Activated CD8-positive, alpha-beta T cell treated with anti-CD3 and anti-CD28 coated beads for 36 hours (primary cell): Measurements from ENCODE around the gene CALCA. TPM values are rescaled to one million over a fixed set of nuclear protein-coding genes. Genes with fewer than 3 reads are reported as not detected.

Experiments used
- ATAC-seq: fragments of 200-7000 bp; cut with Tn5 transposase; one replicate; pipeline ENCODE4 v1.10.0; 2021; ENCODE audit warnings: mild to moderate bottlenecking, moderate library complexity
- CTCF ChIA-PET: fragments of 350-600 bp; sonication (Branson Sonifier 250); formaldehyde crosslinking; loops from one replicate; lab custom pipeline; 2021; ENCODE audit warnings: antibody characterized with exemption; lab: Charles Lee
- POLR2A ChIA-PET: fragments of 350-600 bp; sonication (Branson Sonifier 250); formaldehyde crosslinking; loops from one replicate; lab custom pipeline; 2021; ENCODE audit warnings: antibody characterized with exemption; lab: Charles Lee
- DNase-seq: peaks from one replicate; pipeline ENCODE4 v3.0.0-alpha.2; 2020
- H3K27ac Mint-ChIP-seq: one replicate; pipeline ENCODE4 v1.8.0; 2021; ENCODE audit warnings: mild to moderate bottlenecking, mixed read lengths
- H3K27me3 Mint-ChIP-seq: one replicate; pipeline ENCODE4 v1.8.0; 2021; ENCODE audit warnings: mixed read lengths
- H3K36me3 Mint-ChIP-seq: one replicate; pipeline ENCODE4 v1.8.0; 2021; ENCODE audit warnings: low read depth, mixed read lengths
- H3K4me1 Mint-ChIP-seq: one replicate; pipeline ENCODE4 v1.8.0; 2021; ENCODE audit warnings: low read depth, mixed read lengths
- H3K4me3 Mint-ChIP-seq: one replicate; pipeline ENCODE4 v1.8.0; 2021; ENCODE audit warnings: mild to moderate bottlenecking, moderate library complexity, mixed read lengths
- H3K9me3 Mint-ChIP-seq: one replicate; pipeline ENCODE4 v1.8.0; 2021; ENCODE audit warnings: mixed read lengths
- intact Hi-C: fragments of 100-400 bp; cut with micrococcal nuclease; formaldehyde crosslinking; loops from one replicate; pipeline ENCODE4 v1.10.0; 2022
- total RNA-seq, 2 experiments: library from RNA; stranded (reverse); gene quantifications; one replicate each; pipeline ENCODE4 v1.2.3, GENCODE V29; 2021
- TF ChIP-seq, protein P1 (sequence below): fragments of 200-600 bp; IDR thresholded peaks from one replicate; pipeline ENCODE4 v1.8.0; 2022; ENCODE audit warnings: antibody characterized with exemption, mild to moderate bottlenecking

The CALCA gene
- total RNA-seq, 2 experiments from 2014 or later: not detected

GRCh38 chr11:14975252-14975587 lies 3.1 kb upstream of the CALCA start:
- ChIA-PET POLR2A (interaction anchor here (0.7 kb wide), 1 partner anchor 135 kb away, joined by 3 read pairs; no protein-coding TSS in a partner anchor), CTCF (interaction anchor here (0.8 to 5.4 kb wide), 27 partner anchors 9 to 390 kb away, joined by 3 to 114 read pairs (median 7); partner anchors contain the start of gene CALCB)
- H3K27ac Mint-ChIP-seq: no peak overlapping the region
- H3K4me3 Mint-ChIP-seq: peak overlapping the region; percentile 67
- no peak for DNase-seq
- intact Hi-C loops: no loop called here
- H3K36me3 Mint-ChIP-seq: no peaks in the 10 kb centered on the region
- ATAC-seq: no peak
- H3K27me3 Mint-ChIP-seq: peaks cover 60% of the 10 kb centered on the region
- H3K4me1 Mint-ChIP-seq: peaks cover 34% of the 10 kb centered on the region
- no peaks in the 10 kb centered on the region for H3K9me3 Mint-ChIP-seq
- TF ChIP-seq, protein P1, sequence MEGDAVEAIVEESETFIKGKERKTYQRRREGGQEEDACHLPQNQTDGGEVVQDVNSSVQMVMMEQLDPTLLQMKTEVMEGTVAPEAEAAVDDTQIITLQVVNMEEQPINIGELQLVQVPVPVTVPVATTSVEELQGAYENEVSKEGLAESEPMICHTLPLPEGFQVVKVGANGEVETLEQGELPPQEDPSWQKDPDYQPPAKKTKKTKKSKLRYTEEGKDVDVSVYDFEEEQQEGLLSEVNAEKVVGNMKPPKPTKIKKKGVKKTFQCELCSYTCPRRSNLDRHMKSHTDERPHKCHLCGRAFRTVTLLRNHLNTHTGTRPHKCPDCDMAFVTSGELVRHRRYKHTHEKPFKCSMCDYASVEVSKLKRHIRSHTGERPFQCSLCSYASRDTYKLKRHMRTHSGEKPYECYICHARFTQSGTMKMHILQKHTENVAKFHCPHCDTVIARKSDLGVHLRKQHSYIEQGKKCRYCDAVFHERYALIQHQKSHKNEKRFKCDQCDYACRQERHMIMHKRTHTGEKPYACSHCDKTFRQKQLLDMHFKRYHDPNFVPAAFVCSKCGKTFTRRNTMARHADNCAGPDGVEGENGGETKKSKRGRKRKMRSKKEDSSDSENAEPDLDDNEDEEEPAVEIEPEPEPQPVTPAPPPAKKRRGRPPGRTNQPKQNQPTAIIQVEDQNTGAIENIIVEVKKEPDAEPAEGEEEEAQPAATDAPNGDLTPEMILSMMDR: no peak

- TF ChIP-seq, protein P1: peak; percentile 80
- Mint-ChIP-seq H3K27me3 (peaks cover 62% of the 10 kb centered on the region), H3K4me3 (peak overlapping the region; percentile 67), H3K36me3 (no peaks in the 10 kb centered on the region), H3K27ac (no peak overlapping the region), H3K9me3 (no peaks in the 10 kb centered on the region), H3K4me1 (peaks cover 34% of the 10 kb centered on the region)
- intact Hi-C loops: loop anchor here (5.0 kb wide), 2 partner anchors 33 to 67 kb away; no protein-coding TSS in a partner anchor
- ChIA-PET POLR2A (interaction anchor here (0.7 to 1.5 kb wide), 4 partner anchors 32 to 475 kb away, joined by 3 to 4 read pairs (median 4); partner anchors contain the start of genes CALCB and COPB1), CTCF (interaction anchor here (0.6 to 5.4 kb wide), 49 partner anchors 8 to 396 kb away, joined by 3 to 114 read pairs (median 5); partner anchors contain the start of gene CALCB)
- DNase-seq: peak; percentile 85
- ATAC-seq: peak; percentile 70
These were observed 2.5 kb upstream of the CALCA start for GRCh38 chr11:14974515-14975251.

GRCh38 chr11:14973621-14974514 lies 1.7 kb upstream of the CALCA start:
- Mint-ChIP-seq H3K4me3 (peak overlapping the region; percentile 67), H3K27ac (no peak overlapping the region)
- CTCF ChIA-PET: interaction anchor here (0.6 to 5.4 kb wide), 46 partner anchors 7 to 395 kb away, joined by 3 to 114 read pairs (median 5); partner anchors contain the start of gene CALCB

GRCh38 chr11:14972581-14973495 lies 687 bp upstream of the CALCA start:
- Mint-ChIP-seq H3K9me3 (no peaks in the 10 kb centered on the region), H3K27ac (no peak overlapping the region), H3K4me1 (peaks cover 34% of the 10 kb centered on the region), H3K36me3 (no peaks in the 10 kb centered on the region), H3K4me3 (peak overlapping the region; percentile 67), H3K27me3 (peaks cover 75% of the 10 kb centered on the region)
- POLR2A ChIA-PET: interaction anchor here (1.1 to 1.5 kb wide), 2 partner anchors 12 to 473 kb away, joined by 3 to 4 read pairs; partner anchors contain the start of gene COPB1
- peak; percentile 24 for ATAC-seq
- peak; percentile 45 for DNase-seq
- intact Hi-C loops: loop anchor here (5.0 kb wide), 2 partner anchors 34 to 66 kb away; no protein-coding TSS in a partner anchor
- TF ChIP-seq, protein P1: no peak
- CTCF ChIA-PET: interaction anchor here (1.2 to 5.4 kb wide), 12 partner anchors 20 to 394 kb away, joined by 3 to 114 read pairs (median 9); partner anchors contain the start of gene CALCB

More at GRCh38 chr11:14973621-14974514, 1.7 kb upstream of the CALCA start:
- H3K9me3 Mint-ChIP-seq: no peaks in the 10 kb centered on the region
- TF ChIP-seq, protein P1: no peak
- DNase-seq (peak; percentile 60), ATAC-seq (peak; percentile 35)
- H3K4me1 Mint-ChIP-seq: peaks cover 34% of the 10 kb centered on the region
- intact Hi-C loops: loop anchor here (5.0 kb wide), 2 partner anchors 33 to 67 kb away; no protein-coding TSS in a partner anchor
- POLR2A ChIA-PET: interaction anchor here (0.8 to 1.5 kb wide), 4 partner anchors 11 to 474 kb away, joined by 3 to 4 read pairs (median 4); partner anchors contain the start of genes CALCB and COPB1
- H3K27me3 Mint-ChIP-seq: peaks cover 67% of the 10 kb centered on the region
- H3K36me3 Mint-ChIP-seq: no peaks in the 10 kb centered on the region
